DOHH2 (cell line): ENCODE measurements around the gene PHC1.

Source experiments
- H3F3A ChIP-seq: fragments of 200-600 bp; sonication (generic), shearing (Covaris generic); 2 replicates; pipeline ENCODE4 v1.6.0; 2016; ENCODE audit warnings: antibody characterized with exemption, mild to moderate bottlenecking; ENCODE audit not compliant: control insufficient read depth, insufficient read depth
- H3K27ac ChIP-seq: fragments of 200-600 bp; sonication (generic); 2 replicates; pipeline ENCODE4 v1.5.1; 2014; ENCODE audit warnings: low read depth, mild to moderate bottlenecking, low read length, moderate library complexity
- H3K27me3 ChIP-seq: fragments of 200-600 bp; sonication (generic); 2 replicates; pipeline ENCODE4 v1.6.1; 2014; ENCODE audit warnings: mild to moderate bottlenecking, low read length, mixed read lengths; ENCODE audit not compliant: control insufficient read depth
- H3K36me3 ChIP-seq: fragments of 200-600 bp; sonication (generic); 2 replicates; pipeline ENCODE4 v1.6.1; 2014; ENCODE audit warnings: mild to moderate bottlenecking, low read length, moderate library complexity, mixed read lengths; ENCODE audit not compliant: control insufficient read depth
- H3K4me1 ChIP-seq: fragments of 200-600 bp; sonication (generic); 2 replicates; pipeline ENCODE4 v1.6.1; 2014; ENCODE audit warnings: mild to moderate bottlenecking, low read length, mixed read lengths; ENCODE audit not compliant: control insufficient read depth
- H3K4me2 ChIP-seq: fragments of 200-600 bp; sonication (generic); 2 replicates; pipeline ENCODE4 v1.6.0; 2014; ENCODE audit warnings: mild to moderate bottlenecking, low read length, moderate library complexity
- H3K4me3 ChIP-seq: fragments of 200-600 bp; sonication (generic); 2 replicates; pipeline ENCODE4 v1.5.1; 2014; ENCODE audit warnings: mild to moderate bottlenecking, low read length, mixed read lengths
- H3K79me2 ChIP-seq: fragments of 200-600 bp; sonication (generic); 2 replicates; pipeline ENCODE4 v1.6.1; 2014; ENCODE audit warnings: mild to moderate bottlenecking, low read length, mixed read lengths; ENCODE audit not compliant: control insufficient read depth
- H3K9me2 ChIP-seq: fragments of 200-600 bp; sonication (generic); replicated peaks from 2 replicates; pipeline ENCODE4 v1.6.1; 2014; ENCODE audit warnings: mild to moderate bottlenecking, low read length, mixed read lengths; ENCODE audit not compliant: control insufficient read depth
- H3K9me3 ChIP-seq: fragments of 200-600 bp; sonication (generic); 2 replicates; pipeline ENCODE4 v1.6.1; 2014; ENCODE audit warnings: antibody characterized with exemption, low read length, mixed read lengths; ENCODE audit not compliant: control insufficient read depth, insufficient read depth
- H4K20me1 ChIP-seq: fragments of 200-600 bp; sonication (generic); 2 replicates; pipeline ENCODE4 v1.6.0; 2014; ENCODE audit warnings: low read depth, mild to moderate bottlenecking, antibody characterized with exemption, low read length, moderate library complexity; ENCODE audit not compliant: control insufficient read depth, insufficient read depth
- CTCF ChIP-seq: fragments of 200-600 bp; sonication (generic); IDR thresholded peaks from one replicate; pipeline ENCODE4 v1.5.1; 2014; ENCODE audit warnings: antibody characterized with exemption, mild to moderate bottlenecking, low read depth, low read length; ENCODE audit not compliant: poor library complexity, severe bottlenecking
- EZH2phosphoT487 ChIP-seq: fragments of 200-600 bp; sonication (generic); IDR thresholded peaks from 2 replicates; pipeline ENCODE4 v1.6.1; 2017; ENCODE audit warnings: borderline replicate concordance, mild to moderate bottlenecking, antibody characterized with exemption, low read length, moderate library complexity, mixed read lengths

PHC1 gene

GRCh38 chr12:8949342-8950220 lies 35.3 kb downstream of the PHC1 start, which contains the start of gene M6PR:
Gene M6PR, minus strand, starts transcription at chr12:8949645. Its CDS starts 3,241 bp downstream, at chr12:8946404.
- Histone ChIP-seq H3K4me1 (peaks cover 32% of the 10 kb centered on the region), H3K27ac (peak within 1 kb of the TSS; percentile 83), H3K4me3 (peak within 1 kb of the TSS; percentile 98), H3F3A (peaks cover 4% of the 10 kb centered on the region; the same call in 1 of the 2 replicates), H4K20me1 (peaks cover 17% of the 10 kb centered on the region), H3K9me2 (no peaks in the 10 kb centered on the region), H3K79me2 (peaks cover 68% of the 10 kb centered on the region), H3K4me2 (peak within 1 kb of the TSS; percentile 65), H3K36me3 (peaks cover 64% of the 10 kb centered on the region), H3K27me3 (no peaks in the 10 kb centered on the region), H3K9me3 (peaks cover 9% of the 10 kb centered on the region; the same call in 1 of the 2 replicates)
- TF ChIP-seq CTCF (peak; percentile 57), EZH2phosphoT487 (no peak)

GRCh38 chr12:8950221-8950527 lies 35.9 kb downstream of the PHC1 start:
- H3K4me3 ChIP-seq: peak overlapping the region; percentile 98
- no peaks in the 10 kb centered on the region for H3K9me2 ChIP-seq
- H3K36me3 ChIP-seq: peaks cover 58% of the 10 kb centered on the region
- no peaks in the 10 kb centered on the region for H3K27me3 ChIP-seq
- peaks cover 9% of the 10 kb centered on the region; the same call in 1 of the 2 replicates for H3K9me3 ChIP-seq
- H3K4me2 ChIP-seq: peak overlapping the region; percentile 65
- peak overlapping the region; percentile 83 for H3K27ac ChIP-seq
- H4K20me1 ChIP-seq: peaks cover 17% of the 10 kb centered on the region
- peaks cover 32% of the 10 kb centered on the region for H3K4me1 ChIP-seq
- peaks cover 66% of the 10 kb centered on the region for H3K79me2 ChIP-seq
- TF ChIP-seq CTCF (no peak), EZH2phosphoT487 (no peak)
- H3F3A ChIP-seq: peaks cover 4% of the 10 kb centered on the region; the same call in 1 of the 2 replicates

- Histone ChIP-seq H3K27ac (peak overlapping the region; percentile 83), H3K9me2 (no peaks in the 10 kb centered on the region), H3K36me3 (peaks cover 53% of the 10 kb centered on the region), H3K4me1 (peaks cover 32% of the 10 kb centered on the region), H4K20me1 (peaks cover 17% of the 10 kb centered on the region), H3K9me3 (peaks cover 12% of the 10 kb centered on the region; the same call in 1 of the 2 replicates), H3K27me3 (no peaks in the 10 kb centered on the region), H3K4me3 (peak overlapping the region; percentile 98), H3F3A (peaks cover 4% of the 10 kb centered on the region; the same call in 1 of the 2 replicates), H3K79me2 (peaks cover 59% of the 10 kb centered on the region), H3K4me2 (peak overlapping the region; percentile 65)
- TF ChIP-seq CTCF (peak; percentile 13), EZH2phosphoT487 (no peak)
These were observed 36.6 kb downstream of the PHC1 start for GRCh38 chr12:8950702-8951478.
